C1 segment of cervical spinal cord (tissue), 14 donors: ENCODE results near the gene ATF1.
"Not testable (repeated sequence)": the region's sequence is repeated elsewhere in the genome, so short reads cannot be mapped to it uniquely, and the experiment has no call there.

Experiments
- DNase-seq, 14 donors: peaks; one replicate each; lab custom pipeline; 2025; lab: John Stamatoyannopoulos, UW

ATF1 gene

DNA sequence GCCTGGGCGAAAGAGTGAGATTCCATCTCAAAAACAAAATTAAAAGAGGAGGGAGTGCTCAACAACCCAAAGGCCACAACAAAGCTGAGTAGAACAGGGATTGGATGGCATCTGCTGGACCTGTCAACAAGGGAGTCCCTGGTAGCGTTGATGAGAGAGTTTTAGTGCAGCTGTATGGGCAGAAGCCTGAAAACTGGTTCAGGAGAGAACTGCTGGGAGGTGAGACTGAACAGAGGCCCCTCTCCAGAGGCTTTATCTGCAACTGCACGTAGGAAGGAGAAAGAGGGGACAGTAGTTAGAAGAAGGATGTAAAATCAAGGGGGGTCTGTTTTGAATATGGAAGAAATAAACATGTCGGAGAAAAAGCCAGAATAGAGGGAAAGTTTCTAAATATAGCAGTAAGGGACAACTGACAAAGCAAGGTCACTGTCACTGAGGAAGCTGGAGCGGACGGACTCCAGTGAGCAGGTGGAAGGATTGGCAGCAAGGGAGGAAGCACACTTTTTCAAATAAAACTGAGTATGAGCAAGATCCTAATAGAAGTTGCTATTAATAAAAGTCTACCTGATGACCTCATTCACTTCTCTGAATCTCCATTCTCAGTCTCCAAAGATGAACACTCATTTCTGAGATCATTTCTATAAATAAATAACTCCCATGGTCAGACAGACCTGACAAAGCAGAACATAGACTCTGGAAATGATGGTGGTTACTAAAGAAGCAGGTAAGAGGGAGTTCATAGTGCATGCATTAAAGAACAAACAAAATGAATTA, 11.8 kb upstream of the ATF1 start:
- peak in 1 of 14 donors; percentile 53 for DNase-seq

DNA sequence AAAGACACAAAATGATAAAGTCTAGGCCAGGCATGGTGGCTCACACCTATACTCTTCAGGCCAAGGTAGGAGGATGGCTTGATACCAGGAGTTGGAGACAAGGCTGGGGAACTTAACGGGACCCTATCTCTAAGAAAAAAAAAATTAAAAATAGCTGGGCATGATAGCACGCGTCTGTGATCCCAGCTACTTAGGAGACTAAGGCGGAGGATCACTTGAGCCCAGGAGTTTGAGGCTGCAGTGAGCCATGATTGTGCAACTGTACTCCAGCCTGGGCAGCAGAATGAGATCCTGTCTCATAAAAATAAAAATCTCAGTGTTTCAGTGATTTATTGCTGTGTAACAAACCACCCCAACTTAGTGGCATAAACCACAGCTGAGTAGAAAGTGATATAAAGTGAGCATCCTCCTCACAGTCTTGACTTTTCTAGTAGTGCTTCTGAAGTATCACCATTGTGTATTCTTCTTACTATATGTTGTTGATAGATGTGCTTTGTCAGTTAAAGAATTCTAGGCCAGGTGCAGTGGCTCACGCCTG, 10.6 kb upstream of the ATF1 start:
- DNase-seq = no peak

DNA sequence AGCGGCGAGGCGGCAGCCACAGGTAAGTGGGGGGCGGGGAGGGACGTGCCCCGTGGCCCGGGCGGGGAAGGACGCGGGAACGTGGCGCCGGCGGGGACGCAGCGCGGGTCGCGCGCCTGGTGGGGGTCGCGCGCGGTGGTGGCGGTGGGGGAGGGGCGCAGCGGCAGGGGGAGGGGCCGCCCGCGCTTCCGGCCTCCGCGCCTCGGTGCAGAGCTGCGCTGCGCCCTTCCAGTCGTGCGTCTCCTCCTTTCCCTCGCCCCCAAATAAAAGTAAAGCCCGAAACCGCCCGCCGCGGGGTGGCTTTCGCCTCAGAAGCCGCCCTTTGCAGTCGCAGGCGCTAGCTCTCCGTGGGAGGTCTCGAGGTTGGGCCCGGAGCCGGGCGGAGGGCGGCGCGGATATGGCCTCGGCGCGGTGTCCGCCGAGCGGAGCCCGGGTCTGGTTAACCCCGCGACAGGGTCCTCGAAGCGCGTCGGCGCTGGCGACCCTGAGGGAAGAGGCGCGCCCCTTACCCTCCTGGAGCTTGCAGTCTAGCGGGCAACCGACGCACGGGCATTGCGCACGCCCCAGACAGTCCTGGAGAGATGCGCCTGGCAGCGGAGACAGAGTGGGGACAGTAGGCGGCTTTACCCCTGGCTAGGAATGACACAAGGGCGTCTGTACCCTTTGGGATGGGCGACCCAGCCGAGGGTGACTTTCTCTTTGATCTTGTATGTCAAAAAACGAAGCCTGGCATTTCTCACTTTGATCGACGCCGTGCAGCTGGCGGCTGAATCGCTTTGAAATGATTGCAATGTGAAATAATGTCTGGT, 589 bp downstream of the ATF1 start:
- DNase-seq = peak in 13 of 14 donors; percentile 35 to 88 (median 72)

DNA sequence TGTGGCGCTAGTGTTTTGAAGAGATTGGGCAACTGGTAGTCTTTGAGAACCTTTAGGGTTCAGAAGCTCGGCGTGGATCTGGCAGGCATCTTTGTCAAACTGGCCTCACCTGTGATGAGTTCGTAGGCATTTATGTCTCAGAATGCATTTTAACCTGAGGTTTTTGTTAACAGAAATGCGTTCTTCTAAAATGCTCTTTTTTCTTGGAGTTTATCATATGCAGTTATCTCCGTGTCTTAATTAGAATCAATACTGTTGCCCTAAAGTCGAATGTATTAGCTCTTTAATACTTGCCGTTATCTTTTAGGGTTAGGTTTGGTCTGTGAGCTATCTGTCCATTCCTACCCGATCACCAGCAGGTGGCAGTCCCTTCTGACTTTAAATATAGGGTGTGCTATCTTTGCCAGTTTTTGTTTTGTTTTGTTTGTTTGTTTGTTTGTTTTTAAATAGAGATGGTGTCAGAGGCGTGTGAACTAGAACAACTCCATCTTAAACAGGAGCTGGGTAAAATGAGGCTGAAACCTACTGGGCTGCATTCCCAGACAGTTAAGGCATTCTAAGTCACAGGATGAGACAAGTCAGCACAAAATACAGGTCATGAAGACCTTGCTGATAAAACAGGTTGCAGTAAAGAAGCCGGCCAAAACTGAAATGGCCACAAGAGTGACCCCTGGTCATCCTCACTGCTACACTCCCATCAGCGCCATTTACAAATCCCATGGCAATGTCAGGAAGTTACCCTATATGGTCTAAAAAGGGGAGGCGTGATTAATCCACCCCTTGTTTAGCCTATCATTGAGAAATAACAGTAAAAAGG, 1.4 kb downstream of the ATF1 start:
- peak in 8 of 14 donors; percentile 2 to 69 (median 17) for DNase-seq

DNA sequence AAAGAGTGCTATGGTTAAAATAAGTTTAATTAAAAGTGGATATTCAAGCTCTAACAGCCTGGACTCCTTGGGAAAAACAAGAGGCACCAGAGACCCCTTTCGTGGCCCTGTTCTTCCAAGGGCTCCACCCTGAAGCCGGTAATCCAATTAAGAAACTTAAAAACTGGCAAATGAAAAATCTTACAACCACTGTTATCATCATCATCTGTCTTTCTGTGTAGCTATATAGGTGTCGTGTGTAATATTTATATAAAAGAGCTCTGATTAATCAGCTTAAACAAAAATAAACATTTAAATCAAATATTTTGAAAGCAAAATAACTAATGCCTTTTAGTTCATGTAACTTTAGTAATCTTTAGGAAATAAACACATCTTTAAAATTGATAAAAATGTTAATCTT, 4.5 kb downstream of the ATF1 start:
- no peak for DNase-seq

DNA sequence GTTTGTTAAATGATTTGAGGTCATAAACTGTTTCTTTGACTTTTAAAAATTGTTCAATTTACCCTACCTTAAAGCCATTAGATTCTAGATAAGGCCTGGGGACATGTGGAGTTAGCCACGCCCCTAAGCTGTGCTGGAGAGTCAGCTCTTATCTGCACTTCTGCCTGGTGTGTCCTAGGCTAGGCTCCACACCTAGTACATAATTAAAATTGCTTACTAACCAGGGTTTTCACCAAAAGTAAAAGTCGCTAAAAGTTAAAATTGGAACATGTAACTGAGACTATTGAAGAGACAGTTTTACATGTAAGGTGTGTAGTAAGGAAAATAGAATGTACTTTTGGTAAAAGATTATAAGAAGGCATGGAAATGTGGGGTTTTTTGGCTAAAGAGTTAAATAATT, 4.9 kb downstream of the ATF1 start:
- DNase-seq = not testable (repeated sequence)

DNA sequence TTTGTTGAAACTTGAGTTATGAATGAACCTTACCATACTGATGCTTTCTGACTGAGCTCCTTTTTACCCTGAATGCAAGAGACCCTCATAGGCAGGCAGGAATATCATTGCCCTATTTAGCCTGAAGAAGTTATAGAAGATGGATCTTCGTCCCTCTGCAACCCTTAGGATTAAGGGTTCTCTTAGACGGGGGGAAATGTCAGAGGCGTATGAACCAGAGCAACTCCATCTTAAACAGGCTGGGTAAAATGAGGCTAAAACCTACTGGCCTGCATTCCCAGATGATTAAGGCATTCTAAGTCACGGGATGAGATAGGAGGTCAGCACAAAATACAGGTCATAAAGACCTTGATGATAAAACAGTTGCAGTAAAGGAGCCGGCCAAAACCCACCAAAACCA, 7.5 kb downstream of the ATF1 start:
- no peak for DNase-seq

DNA sequence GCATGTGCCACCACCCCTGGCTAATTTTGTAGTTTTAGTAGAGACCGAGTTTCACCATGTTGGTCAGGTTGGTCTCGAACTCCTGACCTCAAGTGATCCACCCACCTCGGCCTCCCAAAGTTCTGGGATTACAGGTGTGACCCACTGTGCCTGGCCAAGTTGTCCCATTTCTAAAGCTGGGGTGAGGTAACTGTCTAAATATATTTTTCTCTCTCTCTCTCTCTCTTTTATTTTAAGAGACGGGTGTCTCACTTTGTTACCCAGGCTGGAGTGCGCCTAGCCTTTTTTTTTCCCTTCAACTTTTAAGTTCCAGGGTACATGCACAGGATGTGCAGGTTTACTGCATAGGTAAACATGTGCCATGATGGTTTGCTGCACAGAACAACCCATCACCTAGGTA, 8.6 kb downstream of the ATF1 start:
- no peak for DNase-seq

DNA sequence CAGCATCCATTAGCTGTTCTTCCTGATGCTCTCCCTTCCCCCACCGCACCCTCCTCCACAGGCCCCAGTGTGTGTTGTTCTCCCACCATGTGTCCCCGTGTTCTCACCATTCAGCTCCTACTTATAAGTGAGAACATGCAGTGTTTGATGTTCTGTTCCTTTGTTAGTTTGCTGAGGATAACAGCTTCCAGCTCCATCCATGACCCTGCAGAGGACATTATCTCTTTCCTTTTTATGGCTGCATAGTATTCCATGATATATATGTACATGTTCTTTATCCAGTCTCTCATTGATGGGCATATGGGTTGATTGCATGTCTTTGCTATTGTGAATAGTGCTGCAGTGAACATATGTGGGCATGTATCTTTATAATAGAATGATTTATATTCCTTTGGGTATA, 9.0 kb downstream of the ATF1 start:
- no peak for DNase-seq

DNA sequence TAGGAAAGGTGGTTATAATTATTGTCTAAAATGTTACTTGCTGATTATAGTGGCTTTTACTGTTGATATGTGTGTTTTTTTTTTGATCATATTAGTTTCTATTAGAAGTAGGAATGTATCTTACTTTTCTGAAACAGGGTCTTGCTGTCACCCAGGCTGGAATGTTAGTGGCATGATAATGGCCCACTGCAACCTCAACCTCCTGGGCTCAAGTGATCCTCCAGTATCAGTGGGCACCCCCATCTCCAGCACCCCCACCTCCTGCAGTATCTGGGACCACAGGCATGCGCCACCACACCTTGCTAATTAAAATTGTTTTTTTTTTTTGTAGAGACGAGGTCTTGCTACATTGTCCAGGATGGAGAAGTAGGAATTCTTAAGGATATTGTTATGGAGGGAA, 11.3 kb downstream of the ATF1 start:
- DNase-seq = no peak

DNA sequence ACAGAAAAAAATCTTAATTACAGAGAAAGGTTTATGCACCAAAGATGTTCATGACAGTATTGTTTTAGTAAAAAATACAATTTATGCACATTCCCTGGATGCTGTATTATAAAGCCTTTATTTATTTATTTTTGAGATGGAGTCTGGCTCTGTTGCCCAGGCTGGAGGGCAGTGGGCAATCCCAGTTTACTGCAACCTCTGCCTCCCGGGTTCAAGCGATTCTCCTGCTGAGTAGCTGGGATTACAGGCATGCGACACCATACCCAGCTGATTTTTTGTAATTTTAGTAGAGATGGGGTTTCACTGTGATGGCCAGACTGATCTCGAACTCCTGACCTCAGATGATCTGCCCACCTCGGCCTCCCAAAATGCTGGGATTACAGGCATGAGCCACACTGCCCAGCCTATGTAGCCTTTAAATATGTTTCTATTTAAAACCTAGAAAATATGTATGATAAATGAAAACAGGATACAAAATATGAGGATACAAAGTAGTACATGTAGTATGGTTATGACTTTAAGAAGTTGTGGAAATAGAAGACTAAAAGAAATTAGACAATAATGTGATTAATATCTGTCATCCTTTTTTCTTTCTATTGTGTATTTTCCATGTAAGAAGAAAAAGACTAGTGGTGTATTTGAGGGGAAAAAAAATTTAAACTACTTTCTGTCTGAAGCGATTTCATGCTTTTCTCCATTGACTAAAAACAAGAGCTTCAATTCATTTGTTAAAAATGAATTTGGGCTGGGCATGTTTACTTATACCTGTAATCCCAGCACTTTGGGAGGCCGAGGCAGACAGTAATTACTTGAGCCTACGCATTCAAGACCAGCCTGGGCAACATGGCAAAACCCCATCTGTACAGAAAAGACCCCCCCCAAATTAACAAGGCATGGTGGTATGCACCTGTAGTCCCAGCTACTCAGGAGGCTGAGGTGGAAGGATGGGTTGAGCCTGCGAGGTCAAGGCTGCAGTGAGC, 13.1 kb downstream of the ATF1 start:
- DNase-seq = no peak

DNA sequence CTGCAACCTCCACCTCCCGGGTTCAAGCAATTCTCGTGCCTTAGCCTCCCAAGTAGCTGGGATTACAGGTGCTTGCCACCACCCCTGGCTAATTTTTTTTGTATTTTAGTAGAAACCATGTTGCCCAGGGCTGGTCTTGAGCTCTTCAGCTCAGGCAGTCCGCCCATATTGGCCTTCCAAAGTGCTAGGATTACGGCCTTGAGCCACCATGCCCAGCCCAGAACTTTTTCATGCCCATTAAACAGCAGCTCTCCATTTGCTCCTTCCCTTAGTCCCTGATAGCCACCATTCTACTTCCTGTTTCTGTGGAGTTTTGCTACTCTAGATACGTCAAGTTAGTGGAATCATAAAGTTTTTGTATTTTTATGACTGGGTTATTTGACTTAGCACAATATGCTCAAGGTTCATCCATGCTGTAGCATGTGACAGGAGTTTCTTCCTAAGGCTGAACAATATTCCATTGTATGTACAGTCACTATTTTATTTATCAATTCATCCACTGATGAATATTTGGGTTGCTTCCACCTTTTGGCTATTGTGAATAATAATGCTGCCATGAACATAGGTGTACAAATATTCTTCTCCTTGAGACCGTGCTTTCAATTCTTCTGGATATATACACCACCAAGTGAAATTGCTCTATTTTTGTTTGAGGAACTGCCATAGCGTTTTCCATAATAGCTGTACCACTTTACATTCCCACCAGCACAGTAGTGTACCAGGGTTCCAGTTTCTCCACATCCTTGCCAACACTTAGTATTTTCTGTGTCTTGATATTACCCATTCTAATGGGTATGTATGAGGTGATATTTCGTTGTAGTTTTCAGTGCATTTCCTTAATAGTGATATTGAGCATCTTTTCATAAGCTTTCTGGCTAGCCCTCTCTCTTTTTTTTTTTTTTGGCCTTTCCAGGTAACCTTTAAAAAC, 15.0 kb downstream of the ATF1 start:
- no peak for DNase-seq

DNA sequence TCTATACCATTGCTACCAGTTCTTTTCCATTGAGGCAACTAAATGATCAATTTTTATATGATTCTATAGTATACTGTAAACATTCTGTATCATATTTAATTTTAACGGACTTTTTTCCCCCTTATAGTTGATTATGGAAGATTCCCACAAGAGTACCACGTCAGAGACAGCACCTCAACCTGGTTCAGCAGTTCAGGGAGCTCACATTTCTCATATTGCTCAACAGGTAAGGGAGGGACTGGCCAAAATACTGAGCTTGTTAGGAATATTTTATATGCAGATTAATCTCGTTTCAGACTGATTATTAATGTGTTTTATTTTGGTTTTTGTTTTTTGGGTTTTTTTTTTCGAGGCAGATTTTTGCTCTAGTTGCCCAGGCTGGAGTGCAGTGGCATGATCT, 16.1 kb downstream of the ATF1 start:
- DNase-seq = no peak

DNA sequence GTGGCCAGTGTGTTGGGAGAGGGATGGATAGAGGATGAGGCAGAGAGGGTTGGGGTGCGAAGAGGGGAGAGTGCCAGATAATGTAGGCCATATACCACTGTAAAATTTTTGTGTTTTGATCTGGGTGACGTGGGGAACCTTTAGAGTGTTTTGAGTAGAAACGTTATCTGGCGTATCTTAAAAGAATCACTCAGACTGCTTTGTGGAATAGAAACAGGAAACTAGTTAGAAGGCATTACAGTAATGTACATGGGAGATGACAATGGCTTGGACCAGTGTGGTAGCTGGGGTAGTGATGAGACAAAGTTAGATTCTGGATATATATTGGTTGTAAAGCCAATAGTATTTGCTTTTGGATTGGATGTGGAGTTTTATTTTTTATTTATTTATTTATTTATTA, 20.6 kb downstream of the ATF1 start:
- no peak for DNase-seq

DNA sequence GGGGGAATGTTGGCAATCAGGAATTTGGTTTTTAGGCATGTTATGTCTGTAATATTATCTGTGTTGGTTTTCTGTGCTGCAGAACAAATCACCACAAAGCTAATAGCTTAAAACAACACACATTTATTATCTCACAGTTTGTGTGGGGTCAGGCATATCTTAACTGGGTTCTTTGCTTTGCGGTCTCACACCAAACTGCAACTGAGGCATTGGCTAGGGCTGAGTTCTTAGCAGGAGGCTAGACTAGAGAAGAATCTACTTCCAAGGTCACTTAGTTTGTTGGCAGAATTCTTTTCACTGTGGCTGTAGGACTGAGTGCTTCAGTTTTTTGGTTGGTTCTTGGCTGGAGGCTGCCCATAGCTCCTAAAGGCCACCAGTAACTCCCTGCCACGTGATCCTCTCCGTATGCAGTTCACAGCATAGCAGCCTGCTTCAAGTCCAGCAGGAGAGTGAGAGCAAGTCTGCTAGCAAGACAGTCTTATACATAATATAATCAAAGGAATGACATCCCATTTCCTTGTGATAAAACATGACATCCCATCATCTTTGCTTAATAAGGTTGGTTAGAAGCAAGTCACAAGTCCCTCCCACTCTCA, 21.6 kb downstream of the ATF1 start:
- no peak for DNase-seq

DNA sequence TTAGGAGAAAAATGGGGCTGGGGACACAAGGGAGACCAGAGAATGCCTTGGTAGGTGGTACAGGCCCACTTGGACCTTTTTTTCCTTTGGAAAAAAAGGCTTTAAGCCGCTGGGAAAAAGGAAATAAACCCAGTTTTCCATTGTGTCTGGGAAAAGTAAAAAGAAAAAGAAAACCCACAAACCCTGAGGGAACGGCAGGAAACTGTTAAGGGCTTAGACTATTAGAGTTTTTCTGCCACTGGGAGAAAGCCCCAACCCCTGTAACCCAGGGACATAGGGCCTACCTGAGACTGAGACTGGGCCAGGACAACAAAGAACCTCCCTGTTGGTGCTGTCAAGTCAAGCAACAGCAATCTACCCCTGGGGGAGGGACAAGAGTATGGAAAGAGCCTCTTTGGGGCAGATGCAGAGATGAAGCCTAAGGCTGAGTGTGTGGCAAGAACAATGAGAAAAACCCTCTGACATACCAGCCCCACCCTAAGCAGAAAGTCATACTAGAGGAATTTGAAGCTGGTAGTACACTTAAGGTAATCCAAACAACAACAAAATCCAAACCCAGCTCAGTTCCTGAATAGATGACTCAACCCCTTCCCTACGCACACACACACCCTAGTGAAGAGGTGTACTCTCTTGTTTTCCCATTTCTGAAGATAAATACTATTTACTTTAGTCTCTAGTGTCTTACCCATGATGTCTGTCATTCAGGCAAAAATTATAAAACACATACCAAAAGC, 22.8 kb downstream of the ATF1 start:
- DNase-seq = no peak

DNA sequence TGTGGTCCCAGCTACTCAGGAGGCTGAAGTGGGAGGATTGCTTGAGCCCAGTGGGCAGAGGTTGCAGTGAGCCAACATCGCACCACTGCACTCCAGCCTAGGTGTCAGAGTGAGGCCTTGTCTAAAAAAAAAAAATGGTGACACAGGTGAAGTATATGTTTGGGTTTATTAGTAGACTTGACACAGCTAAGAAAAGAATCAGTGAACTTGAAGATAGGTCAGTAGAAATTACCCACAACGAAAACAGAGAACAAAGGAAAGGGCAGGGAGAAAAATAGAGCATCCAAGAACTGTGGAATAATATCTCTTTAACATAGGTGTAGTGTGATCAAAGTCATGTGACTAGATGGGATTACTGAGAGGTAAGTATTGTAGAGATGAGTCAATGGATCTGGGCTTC, 23.7 kb downstream of the ATF1 start:
- DNase-seq = no peak

DNA sequence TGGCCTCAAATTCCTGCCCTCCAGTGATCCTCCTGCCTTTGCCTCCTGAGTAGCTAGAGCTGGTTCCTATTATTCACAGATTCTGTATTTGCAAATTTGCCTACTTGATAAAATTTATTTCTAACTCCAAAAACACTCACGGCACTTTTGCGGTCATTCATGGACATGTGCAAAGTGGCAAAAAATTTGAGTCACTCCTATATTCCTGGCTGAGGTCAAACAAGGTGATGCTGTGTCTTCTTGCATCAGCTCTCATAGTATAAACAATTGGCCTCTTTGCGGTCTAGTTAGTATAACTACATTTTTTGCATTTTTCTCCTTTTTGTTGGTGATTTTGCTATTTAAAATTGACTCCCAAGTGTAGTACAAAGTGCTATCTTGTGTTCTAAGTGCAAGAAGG, 24.7 kb downstream of the ATF1 start:
- no peak for DNase-seq

DNA sequence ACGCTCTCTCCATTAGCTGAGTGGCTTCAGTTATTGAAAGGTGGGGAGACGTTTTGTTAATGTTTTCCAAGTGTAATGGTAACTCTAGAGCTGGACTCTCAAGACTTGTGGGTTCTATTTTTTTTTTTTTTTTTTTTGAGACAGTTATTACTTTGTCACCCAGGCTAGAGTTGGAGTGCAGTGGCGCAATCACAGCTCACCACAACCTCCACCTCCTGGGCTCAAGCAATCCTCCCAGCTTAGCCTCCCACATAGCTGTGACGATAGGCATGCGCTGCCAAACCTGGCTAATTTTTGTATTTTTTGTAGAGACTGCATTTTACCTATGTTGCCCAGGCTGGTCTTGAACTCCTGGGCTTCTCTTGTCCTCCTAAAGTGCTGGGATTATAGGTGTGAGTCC, 26.2 kb downstream of the ATF1 start:
- no peak for DNase-seq
